HG02623 (cell line): ENCODE results near the gene CBY3.
A peak's percentile ranks its signal among the peaks of the same experiment; 100 is the strongest.
"Not testable (repeated sequence)": the region's sequence is repeated elsewhere in the genome, so short reads cannot be mapped to it uniquely, and the experiment has no call there.

Source experiments
- ATAC-seq: cut with Tn5 transposase; IDR thresholded peaks from one replicate; pipeline ENCODE4 v1.9.1; 2021; ENCODE audit warnings: moderate library complexity; ENCODE audit not compliant: unreplicated experiment

Gene CBY3

DNA sequence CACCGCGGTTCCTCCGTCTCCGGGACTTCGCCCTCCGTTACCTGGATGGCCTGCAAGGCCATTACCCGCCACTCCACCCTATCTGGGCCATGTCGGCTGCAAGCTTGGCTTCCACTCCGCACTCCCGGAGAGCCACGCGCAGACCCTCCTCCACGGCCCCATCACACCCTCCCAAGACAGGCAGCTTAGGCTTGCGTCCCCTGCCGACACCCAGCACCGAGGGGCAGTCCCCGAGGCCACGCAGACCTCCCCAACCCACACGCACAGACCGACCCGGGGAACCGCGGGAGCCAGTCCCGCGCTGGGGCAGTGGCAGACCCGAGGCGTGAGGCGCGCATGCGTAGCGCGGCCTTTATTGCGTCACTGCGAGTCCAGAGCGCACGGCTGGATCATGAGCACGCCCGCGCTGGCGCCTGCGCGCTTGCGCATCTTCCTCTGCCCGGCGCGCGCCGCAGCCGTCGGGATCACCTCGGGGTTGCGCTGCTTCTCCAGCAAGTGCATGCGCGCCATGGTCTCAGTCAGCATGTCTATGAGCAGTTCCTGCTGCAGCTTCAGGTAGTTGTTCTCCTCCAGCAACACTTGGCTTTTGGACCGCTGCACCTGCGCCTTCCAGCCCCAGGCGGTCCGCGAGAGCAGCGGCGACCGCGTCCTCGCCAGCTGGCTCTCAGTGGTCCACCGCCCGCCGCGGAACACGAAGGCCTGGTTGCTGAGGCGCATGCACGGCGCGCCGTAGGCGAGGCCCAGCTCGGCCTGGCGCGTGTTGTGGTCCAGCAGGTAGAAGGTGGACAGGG lies 2.4 kb downstream of the CBY3 start:
- peak; percentile 90 for ATAC-seq

DNA sequence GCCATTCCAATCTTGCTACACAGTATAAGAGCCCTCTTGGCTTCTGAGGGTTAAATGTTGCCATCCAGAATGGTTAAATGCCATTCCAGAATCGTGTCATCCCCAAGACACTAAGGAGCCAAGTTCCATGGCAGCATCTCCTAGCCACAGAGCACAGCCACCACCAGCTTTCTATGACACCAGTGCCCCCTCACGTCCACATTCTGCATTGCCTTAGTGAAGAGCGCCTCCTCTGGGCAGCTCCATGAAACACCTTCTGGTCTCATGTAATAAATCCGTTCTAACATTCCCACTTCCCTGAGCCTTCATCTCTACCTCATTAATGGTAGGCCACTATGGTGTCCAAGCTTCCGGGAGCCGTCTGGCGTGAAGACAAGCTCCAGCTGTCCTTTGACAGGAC lies 12.4 kb downstream of the CBY3 start:
- ATAC-seq: no peak

DNA sequence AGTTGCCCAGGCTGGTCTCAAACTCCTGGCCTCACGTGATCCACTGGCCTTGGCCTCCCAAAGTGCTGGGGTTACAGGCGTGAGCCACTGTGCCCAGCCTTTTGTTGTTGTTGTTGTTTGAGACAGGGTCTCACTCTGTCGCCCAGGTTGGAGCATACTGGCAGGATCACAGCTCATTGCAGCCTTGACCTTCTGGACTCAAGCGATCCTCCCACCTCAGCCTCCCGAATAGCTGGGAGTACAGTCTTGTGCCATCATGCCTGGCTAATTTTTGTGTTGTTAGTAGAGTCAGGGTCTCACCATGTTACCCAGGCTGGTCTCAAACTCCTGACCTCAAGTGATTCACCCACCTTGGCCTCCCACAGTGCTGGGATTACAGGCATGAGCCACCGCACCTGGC lies 19.2 kb downstream of the CBY3 start:
- not testable (repeated sequence) for ATAC-seq

DNA sequence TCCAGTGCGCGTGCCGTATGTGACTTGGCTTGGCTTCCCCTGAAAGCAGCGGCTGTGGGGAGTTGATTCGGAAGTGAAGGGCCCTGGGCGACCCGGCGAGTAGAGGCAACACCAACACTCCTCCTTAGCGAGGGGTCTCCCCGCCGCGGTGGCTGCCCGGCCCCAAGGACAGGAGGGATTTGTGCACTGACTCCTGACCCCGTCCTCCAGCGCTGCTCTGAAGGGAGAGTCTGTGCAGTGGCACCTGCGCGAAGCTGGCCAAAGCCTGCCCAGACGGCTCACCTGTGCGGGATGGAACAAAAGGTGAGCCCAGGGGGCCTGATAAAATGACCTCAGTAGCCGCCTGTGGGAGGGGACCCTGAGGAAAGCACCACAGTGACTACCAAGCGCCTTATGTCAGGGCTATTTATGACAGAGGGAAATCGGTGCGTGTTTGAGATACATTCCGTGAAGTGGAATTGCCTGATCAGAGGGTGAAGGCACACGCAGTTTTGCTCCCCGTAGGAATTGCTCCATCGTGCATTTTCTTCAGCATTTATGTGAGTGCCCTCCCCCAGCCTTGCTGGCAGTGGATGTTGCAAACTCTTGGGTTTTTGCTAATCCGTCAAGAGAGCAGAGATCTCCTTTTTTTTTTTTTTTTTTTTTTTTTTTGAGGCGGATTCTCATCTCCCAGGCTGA lies 22.5 kb downstream of the CBY3 start:
- ATAC-seq: peak; percentile 41

DNA sequence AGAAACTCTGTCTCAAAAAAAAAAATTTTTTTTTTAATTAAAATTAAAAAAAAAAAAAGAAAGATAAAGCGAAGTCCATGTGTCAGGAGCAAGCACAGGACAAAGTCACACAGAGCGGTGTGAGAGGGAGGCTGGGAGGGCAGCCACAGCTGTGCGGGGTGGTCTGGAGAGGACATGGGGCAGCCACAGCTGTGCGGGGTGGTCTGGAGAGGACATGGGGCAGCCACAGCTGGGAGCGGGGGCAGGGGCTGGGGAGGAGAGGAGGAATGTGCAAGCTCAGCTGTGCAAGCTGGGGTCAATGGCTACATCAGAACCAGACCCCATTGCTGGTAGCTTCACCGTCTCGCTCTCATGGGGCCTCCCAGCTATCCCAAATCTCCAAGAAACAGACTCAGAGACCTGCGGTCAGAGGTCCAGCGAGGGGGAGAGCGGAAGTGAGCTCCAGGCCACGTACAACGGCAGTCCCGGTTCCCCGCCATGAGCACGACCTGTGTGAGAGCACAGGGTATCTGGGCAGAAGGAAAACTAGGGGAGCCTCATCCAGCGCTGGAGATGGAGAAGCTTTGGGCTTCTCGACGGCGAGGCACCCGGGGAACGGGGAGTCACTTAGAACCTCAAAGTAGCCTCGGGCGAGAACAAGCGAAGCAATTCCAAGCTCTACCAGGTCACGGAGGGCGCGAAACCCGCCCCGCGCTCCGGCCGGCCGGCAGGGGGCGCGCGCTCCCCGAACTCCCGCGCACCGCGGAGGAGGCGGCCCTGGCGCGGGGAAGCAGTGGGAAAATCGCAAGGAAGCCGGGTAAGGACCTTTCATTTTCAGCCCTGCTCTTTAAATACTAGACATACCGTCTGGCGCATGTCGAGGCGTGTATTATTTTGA lies 23.3 kb downstream of the CBY3 start:
- peak; percentile 87 for ATAC-seq

DNA sequence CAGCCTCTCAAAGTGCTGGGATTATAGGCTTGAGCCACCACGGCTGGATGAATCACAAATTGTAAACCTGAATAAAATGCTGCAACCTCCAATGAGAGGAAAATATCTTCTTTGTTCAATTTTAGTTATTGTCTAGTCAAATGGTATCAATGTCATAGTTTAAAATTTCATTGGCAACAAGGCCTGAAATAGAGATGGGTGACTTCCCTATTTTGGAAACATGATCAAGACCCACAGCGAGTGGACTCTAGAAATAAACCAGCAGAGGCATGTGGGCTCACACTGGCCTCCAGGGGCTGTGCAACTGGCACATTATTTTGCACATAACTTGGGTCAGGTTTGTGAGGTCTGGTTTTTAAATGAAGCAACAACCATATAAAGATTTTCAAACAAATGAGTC lies 27.7 kb downstream of the CBY3 start:
- ATAC-seq: not testable (repeated sequence)

DNA sequence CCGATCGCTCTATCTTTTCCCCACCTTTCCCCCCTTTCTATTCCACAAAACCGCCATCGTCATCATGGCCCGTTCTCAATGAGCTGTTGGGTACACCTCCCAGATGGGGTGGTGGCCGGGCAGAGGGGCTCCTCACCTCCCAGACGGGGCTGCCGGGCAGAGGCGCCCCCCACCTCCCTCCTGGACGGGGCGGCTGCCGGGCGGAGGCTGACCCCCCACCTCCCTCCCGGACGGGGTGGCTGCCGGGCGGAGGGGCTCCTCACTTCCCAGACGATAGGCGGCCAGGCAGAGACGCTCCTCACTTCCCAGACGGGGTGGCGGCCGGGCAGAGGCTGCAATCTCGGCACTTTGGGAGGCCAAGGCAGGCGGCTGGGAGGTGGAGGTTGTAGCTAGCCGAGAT lies 30.6 kb downstream of the CBY3 start:
- ATAC-seq: not testable (repeated sequence)

DNA sequence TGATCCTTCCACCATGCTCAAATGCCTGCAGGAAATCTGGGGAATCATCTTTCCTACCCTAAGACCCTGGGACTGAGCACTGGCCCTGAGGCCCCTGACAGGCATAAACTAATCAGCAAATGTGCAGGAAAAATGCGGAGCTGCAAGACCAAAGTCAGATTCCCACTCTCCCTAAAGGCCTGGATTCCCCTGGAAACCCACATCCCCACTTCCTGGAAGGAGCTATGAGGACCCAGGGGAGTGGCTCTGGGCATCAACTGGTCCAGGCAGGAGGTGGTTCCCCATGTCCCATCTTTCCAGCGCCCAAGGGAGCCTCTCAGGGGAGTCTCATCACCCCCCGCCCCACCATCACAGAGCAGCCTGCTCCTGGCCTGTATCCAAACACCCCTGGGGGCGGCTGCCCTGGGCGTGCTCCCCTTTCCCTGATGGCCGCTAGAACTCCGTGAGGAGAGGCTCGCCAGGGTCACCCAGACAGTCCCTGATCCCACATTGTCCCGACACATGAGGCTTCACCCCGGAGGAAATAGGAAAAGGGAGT lies 31.6 kb downstream of the CBY3 start:
- ATAC-seq: not testable (repeated sequence)

DNA sequence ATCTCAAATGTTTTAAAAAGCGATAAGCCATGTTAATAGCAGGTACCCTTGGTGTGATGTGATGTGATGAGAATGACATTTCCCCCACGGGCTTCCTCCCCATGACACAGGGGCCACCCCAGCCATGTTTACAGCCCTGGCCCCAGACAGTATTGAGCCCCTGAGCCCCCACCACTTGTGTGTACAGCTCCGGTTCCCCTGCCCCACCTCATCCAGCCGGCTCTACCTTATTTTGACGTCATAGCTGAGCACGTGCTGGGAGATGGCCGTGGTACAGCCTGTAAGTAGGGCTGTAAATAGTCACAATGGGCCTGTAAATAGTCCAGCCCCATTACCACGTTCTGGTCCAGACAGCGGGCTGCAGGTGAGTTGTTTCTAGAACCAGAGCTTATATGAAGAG lies 32.4 kb downstream of the CBY3 start:
- no peak for ATAC-seq

DNA sequence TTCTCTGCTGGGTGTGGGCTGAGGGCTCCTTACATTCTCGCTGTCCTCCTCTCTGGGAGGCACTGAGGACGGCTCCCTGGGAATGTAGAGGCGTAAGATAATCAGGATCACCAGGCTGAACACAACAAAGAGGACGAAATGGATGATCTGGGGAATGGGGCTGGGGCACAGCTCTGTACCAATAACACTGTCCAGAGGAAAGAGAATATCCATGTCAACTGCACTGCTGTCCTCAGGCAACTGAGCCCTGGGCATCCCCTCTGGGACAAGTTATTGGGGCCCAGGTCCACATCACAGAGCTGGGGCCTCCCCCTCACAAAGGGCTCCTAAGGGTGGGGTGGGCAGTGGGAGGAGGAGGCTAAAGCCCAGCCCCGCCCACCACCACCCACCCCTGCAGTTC lies 36.1 kb downstream of the CBY3 start:
- ATAC-seq: not testable (repeated sequence)

DNA sequence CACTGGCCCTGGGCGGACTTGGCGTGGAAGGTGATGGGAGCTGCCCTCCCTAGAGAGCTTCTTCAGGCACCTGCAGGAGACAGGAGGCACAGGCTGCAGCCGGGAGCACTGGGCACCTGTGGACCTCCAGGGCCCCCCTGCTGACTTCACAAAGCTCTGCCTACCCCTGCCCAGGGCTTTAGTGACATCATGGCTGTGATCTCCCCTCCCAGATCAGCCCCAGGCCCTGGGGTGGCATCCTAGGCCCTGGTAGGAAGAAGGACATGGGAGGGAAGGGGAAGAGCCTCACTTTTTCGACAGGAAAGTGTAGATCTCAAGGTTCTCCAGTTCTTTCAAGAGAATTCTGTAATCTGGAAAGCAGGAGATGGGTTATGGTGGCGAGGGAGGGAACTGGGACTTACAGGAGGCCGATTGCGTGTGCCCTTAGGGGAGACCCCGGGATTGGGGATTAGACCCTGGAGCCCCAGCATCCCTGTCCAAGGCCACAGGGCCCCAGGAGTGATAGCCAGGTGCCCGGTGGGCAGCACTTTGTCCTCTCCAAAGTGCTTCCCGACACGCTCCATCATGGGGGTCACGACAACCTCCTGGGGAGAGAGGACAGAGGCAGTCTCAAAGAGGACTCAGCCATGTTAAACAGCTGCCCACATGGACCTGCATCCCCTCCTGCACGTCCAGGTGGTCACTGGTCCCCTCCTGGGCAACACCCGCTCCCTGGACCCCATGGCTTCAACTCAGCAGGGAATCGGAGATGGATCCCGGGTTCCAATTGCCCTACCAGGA lies 37.5 kb downstream of the CBY3 start:
- not testable (repeated sequence) for ATAC-seq

DNA sequence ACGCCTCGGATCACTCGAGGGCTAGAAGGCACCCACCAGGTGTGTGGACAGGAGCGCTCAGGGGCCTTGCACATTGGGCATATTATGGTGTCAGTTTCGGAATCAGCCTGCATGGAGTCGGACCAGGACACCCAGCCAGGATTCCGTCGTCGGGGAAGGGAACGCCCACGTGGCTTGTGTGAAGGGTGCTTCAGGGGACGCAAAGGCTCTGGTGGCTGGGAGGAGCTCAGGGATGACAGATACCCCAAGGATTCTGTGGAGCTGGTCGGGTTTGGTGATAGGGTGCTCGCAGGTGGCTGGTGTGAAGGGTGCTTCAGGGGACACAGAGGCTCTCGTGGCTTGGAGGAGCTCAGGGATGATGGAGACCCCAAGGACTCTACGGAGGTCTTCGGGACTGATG lies 38.2 kb downstream of the CBY3 start:
- ATAC-seq: not testable (repeated sequence)

DNA sequence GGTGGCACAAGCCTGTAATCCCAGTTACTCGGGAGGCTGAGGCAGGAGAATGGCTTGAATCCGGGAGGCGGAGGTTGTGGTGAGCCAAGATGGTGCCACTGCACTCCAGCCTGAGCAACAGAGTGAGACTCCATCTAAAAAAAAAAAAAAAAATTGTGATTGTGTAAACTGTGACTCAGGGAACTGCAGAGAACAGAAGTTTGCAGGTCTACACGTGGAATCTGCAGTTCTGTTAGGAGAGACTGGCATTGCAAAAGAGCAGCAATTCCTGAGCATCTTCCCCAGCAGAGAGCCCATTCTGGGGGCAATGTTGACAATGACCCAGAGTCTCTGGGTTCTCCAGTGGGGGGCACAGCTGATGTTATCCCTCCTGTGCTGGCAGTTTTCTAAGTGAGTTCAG lies 39.1 kb downstream of the CBY3 start:
- not testable (repeated sequence) for ATAC-seq

DNA sequence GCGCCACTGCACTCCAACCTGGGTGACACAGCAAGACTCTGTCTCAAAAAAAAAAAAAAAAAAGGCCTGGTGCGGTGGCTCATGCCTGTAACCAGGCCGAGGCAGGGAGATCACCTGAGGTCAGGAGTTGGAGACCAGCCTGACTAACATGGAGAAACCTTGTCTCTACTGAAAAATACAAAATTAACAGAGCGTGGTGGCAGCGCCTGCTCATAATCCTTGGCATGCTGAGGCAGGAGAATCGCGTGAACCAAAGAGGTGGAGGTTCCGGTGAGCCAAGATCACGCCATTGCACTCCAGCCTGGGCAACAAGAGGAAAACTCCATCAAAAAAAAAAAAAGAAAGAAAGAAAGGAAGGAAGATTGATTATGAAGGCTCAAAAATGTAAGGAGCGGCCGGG lies 41.5 kb downstream of the CBY3 start:
- not testable (repeated sequence) for ATAC-seq

DNA sequence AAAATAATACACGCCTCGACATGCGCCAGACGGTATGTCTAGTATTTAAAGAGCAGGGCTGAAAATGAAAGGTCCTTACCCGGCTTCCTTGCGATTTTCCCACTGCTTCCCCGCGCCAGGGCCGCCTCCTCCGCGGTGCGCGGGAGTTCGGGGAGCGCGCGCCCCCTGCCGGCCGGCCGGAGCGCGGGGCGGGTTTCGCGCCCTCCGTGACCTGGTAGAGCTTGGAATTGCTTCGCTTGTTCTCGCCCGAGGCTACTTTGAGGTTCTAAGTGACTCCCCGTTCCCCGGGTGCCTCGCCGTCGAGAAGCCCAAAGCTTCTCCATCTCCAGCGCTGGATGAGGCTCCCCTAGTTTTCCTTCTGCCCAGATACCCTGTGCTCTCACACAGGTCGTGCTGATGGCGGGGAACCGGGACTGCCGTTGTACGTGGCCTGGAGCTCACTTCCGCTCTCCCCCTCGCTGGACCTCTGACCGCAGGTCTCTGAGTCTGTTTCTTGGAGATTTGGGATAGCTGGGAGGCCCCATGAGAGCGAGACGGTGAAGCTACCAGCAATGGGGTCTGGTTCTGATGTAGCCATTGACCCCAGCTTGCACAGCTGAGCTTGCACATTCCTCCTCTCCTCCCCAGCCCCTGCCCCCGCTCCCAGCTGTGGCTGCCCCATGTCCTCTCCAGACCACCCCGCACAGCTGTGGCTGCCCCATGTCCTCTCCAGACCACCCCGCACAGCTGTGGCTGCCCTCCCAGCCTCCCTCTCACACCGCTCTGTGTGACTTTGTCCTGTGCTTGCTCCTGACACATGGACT lies 46.3 kb downstream of the CBY3 start:
- ATAC-seq: peak; percentile 85

DNA sequence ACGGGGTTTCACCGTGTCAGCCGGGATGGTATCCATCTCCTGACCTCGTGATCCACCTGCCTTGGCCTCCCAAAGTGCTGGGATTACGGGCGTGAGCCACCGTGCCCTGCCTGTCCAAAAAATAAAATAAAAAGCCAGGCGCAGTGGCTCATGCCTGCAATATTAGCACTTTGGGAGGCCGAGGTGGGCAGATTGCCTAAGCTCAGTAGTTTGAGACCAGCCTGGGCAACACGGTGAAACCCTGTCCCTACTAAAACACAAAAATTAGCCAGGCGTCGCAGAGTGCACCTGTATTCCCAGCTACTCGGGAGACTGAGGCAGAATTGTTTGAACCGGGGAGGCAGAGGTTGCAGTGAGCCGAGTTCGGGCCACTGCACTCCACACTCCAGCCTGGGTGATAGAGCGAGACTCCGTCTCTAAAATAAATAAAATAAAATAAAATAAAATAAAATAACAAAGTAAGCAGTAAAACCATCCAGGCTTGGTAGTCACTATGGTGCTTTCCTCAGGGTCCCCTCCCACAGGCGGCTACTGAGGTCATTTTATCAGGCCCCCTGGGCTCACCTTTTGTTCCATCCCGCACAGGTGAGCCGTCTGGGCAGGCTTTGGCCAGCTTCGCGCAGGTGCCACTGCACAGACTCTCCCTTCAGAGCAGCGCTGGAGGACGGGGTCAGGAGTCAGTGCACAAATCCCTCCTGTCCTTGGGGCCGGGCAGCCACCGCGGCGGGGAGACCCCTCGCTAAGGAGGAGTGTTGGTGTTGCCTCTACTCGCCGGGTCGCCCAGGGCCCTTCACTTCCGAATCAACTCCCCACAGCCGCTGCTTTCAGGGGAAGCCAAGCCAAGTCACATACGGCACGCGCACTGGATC lies 47.1 kb downstream of the CBY3 start:
- ATAC-seq: peak; percentile 48
